ENCODE data around the gene EFNA5.

DNA sequence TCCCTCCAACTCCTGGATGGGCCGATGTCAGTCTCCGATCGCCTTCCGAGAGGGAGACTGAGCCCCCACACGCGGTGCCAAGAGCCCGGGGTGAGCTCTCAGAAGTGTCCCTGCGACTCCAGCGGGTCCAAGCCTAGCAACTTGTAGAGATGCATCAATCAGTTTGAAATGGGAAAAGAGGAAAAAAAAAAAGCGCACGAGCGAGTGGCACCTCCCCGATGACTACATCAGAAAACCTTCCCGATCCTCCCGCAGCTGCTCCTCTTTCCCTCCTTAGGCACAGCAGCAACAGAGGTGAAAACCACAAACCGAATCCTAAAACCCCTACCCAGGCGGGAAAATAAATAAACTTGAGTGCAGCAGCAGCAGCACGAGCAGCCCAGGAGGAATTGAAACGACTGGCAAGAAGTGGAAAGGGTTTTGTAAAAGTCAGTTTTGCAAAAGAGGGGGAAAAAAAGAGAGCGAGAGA, 1.0 kb upstream of the EFNA5 start:
- TF ChIP-seq, protein P1, sequence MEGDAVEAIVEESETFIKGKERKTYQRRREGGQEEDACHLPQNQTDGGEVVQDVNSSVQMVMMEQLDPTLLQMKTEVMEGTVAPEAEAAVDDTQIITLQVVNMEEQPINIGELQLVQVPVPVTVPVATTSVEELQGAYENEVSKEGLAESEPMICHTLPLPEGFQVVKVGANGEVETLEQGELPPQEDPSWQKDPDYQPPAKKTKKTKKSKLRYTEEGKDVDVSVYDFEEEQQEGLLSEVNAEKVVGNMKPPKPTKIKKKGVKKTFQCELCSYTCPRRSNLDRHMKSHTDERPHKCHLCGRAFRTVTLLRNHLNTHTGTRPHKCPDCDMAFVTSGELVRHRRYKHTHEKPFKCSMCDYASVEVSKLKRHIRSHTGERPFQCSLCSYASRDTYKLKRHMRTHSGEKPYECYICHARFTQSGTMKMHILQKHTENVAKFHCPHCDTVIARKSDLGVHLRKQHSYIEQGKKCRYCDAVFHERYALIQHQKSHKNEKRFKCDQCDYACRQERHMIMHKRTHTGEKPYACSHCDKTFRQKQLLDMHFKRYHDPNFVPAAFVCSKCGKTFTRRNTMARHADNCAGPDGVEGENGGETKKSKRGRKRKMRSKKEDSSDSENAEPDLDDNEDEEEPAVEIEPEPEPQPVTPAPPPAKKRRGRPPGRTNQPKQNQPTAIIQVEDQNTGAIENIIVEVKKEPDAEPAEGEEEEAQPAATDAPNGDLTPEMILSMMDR (optimal IDR thresholded peaks at IDR 0.05 in 1 of 3, IDR thresholded peaks at IDR 0.05 in 1 of 3, conservative IDR thresholded peaks at IDR 0.05 in 1 of 3; ENCODE audit: extremely low read depth in 1 of 3, insufficient read depth in 2 of 3, low read length in 3 of 3) = no peak
- no peak for TF ChIP-seq EZH2 (IDR thresholded peaks at IDR 0.05; ENCODE audit: low read length)

Measured in keratinocyte (primary cell).